CD14-positive monocyte (primary cell): ENCODE measurements around the gene LSM11. TPM values are rescaled to one million over a fixed set of nuclear protein-coding genes. Genes with fewer than 3 reads are reported as not detected.
"Not testable (repeated sequence)": the region's sequence is repeated elsewhere in the genome, so short reads cannot be mapped to it uniquely, and the experiment has no call there.

Experiments used
- DNase-seq, 3 donors: peaks; one replicate each; pipeline ENCODE4 v3.0.0-alpha.2; 2011 to 2022
- H2AFZ ChIP-seq: 2 replicates; pipeline ENCODE4 v1.6.0; 2012; ENCODE audit warnings: mild to moderate bottlenecking, low read depth, low read length, inconsistent platforms; ENCODE audit not compliant: insufficient read depth, poor library complexity, severe bottlenecking
- H3K27ac ChIP-seq, 2 donors: 1 replicate in 1 of 2; 2 replicates in 1 of 2; pipeline ENCODE4 v1.5.1; 2012 to 2013; ENCODE audit warnings: low read length in 2 of 2, control low read depth in 1 of 2, inconsistent platforms in 1 of 2, low read depth in 1 of 2, mild to moderate bottlenecking in 1 of 2
- H3K27me3 ChIP-seq, 2 donors: one replicate each; pipeline versions ENCODE4 v1.6.0 to v1.6.1; 2011 to 2013; ENCODE audit warnings: low read length in 2 of 2; ENCODE audit not compliant: control insufficient read depth in 2 of 2, insufficient read depth in 2 of 2
- H3K36me3 ChIP-seq, 2 donors: replicated peaks in 1 of 2; 1 replicate in 1 of 2; 2 replicates in 1 of 2; pipeline versions ENCODE4 v1.5.1 to v1.6.1; 2012 to 2013; ENCODE audit warnings: low read length in 2 of 2, control low read depth in 1 of 2, inconsistent platforms in 1 of 2, mild to moderate bottlenecking in 1 of 2; ENCODE audit not compliant: insufficient read depth in 2 of 2, control insufficient read depth in 1 of 2
- H3K4me1 ChIP-seq, 2 donors: 1 replicate in 1 of 2; 2 replicates in 1 of 2; pipeline versions ENCODE4 v1.5.1 to v1.6.1; 2012 to 2013; ENCODE audit warnings: low read length in 2 of 2, control low read depth in 1 of 2, inconsistent platforms in 1 of 2, mild to moderate bottlenecking in 1 of 2, moderate library complexity in 1 of 2; ENCODE audit not compliant: insufficient read depth in 2 of 2, control insufficient read depth in 1 of 2
- H3K4me2 ChIP-seq: replicated peaks from 2 replicates; pipeline ENCODE3; 2012; ENCODE audit warnings: low read length, moderate library complexity, mild to moderate bottlenecking; ENCODE audit not compliant: poor library complexity, severe bottlenecking; ENCODE audit errors: extremely low read depth
- H3K4me3 ChIP-seq, 3 experiments: fragments of 200-600 bp in 1 of 3; sonication (generic) in 1 of 3; replicated peaks in 1 of 3; 1 replicate in 2 of 3; 2 replicates in 1 of 3; pipeline ENCODE4 v1.5.1; 2011 to 2013; ENCODE audit warnings: low read length in 3 of 3, mild to moderate bottlenecking in 3 of 3, control low read depth in 2 of 3, low read depth in 2 of 3, inconsistent platforms in 1 of 3, moderate library complexity in 1 of 3
- H3K79me2 ChIP-seq: 2 replicates; pipeline ENCODE4 v1.6.0; 2012; ENCODE audit warnings: mild to moderate bottlenecking, control low read depth, inconsistent platforms, low read length, moderate library complexity; ENCODE audit not compliant: insufficient read depth
- H3K9ac ChIP-seq: 2 replicates; pipeline ENCODE4 v1.6.0; 2017; ENCODE audit warnings: low read length, mild to moderate bottlenecking; ENCODE audit not compliant: insufficient read depth, poor library complexity, severe bottlenecking
- H3K9me3 ChIP-seq, 2 donors: replicated peaks in 1 of 2; 1 replicate in 1 of 2; 2 replicates in 1 of 2; pipeline versions ENCODE4 v1.5.1 to v1.6.1; 2012 to 2013; ENCODE audit warnings: low read length in 2 of 2, control low read depth in 1 of 2; ENCODE audit not compliant: control insufficient read depth in 1 of 2, insufficient read depth in 1 of 2
- H4K20me1 ChIP-seq: 2 replicates; pipeline ENCODE4 v1.6.0; 2012; ENCODE audit warnings: mild to moderate bottlenecking, low read length, control low read depth, moderate library complexity; ENCODE audit not compliant: insufficient read depth
- H3K27ac Mint-ChIP-seq, 7 donors: one replicate each; pipeline ENCODE4 v1.8.0; 2020; ENCODE audit warnings: mild to moderate bottlenecking in 7 of 7, mixed read lengths in 7 of 7, moderate library complexity in 6 of 7, inconsistent platforms in 2 of 7
- H3K27me3 Mint-ChIP-seq, 3 donors: one replicate each; pipeline ENCODE4 v1.8.0; 2021 to 2022; ENCODE audit warnings: low read depth in 3 of 3, mild to moderate bottlenecking in 3 of 3, mixed read lengths in 3 of 3, moderate library complexity in 3 of 3, inconsistent platforms in 1 of 3
- H3K36me3 Mint-ChIP-seq, 2 donors: one replicate each; pipeline ENCODE4 v1.8.0; 2020; ENCODE audit warnings: mixed read lengths in 2 of 2, inconsistent platforms in 1 of 2, mild to moderate bottlenecking in 1 of 2
- H3K4me1 Mint-ChIP-seq: one replicate; pipeline ENCODE4 v1.8.0; 2020; ENCODE audit warnings: mild to moderate bottlenecking, mixed read lengths
- H3K4me3 Mint-ChIP-seq, 2 donors: one replicate each; pipeline ENCODE4 v1.8.0; 2020; ENCODE audit warnings: mild to moderate bottlenecking in 2 of 2, mixed read lengths in 2 of 2, moderate library complexity in 1 of 2
- H3K9me3 Mint-ChIP-seq, 7 donors: one replicate each; pipeline ENCODE4 v1.8.0; 2020 to 2022; ENCODE audit warnings: mixed read lengths in 7 of 7, mild to moderate bottlenecking in 6 of 7, moderate library complexity in 6 of 7, inconsistent platforms in 2 of 7
- CTCF ChIP-seq: fragments of 200-600 bp; IDR thresholded peaks from one replicate; pipeline ENCODE4 v1.8.0; 2022; ENCODE audit warnings: antibody characterized with exemption, mild to moderate bottlenecking
- WGBS: methylation state at CpG from one replicate; pipeline ENCODE4 v1.1.5; 2013; ENCODE audit warnings: missing lambda C conversion rate; ENCODE audit not compliant: insufficient coverage; 5-methylcytosine and 5-hydroxymethylcytosine counted together
- intact Hi-C, 2 donors: fragments of 100-400 bp; cut with micrococcal nuclease; formaldehyde crosslinking; loops; one replicate each; pipeline versions ENCODE4 v1.15.0 to v1.15.1; 2023
- polyA plus RNA-seq, 3 donors: library from polyadenylated mRNA; depleted of rRNA in 1 of 3; unstranded in 2 of 3; stranded (reverse) in 1 of 3; fragments of 300-500 nt in 2 of 3; fragments of >200 nt in 1 of 3; fragmentation: Illumina TruSeq in 2 of 3; gene quantifications; 1 replicate in 2 of 3; 2 replicates in 1 of 3; pipeline ENCODE4 v1.2.3, GENCODE V29; 2012 to 2021

Gene LSM11
- polyA plus RNA-seq, 3 donors = 0.28 to 1.3 (median 0.41) TPM

GRCh38 chr5:157698674-157699073 lies 44.8 kb upstream of the LSM11 start:
- H3K27ac Mint-ChIP-seq, H3K4me1 ChIP-seq, H3K27ac ChIP-seq, H3K27me3 ChIP-seq, H3K4me3 Mint-ChIP-seq, H3K4me1 Mint-ChIP-seq, H3K79me2 ChIP-seq, H4K20me1 ChIP-seq, H3K36me3 ChIP-seq, H3K4me2 ChIP-seq, H3K36me3 Mint-ChIP-seq, DNase-seq, H3K27me3 Mint-ChIP-seq, intact Hi-C loops, H3K4me3 ChIP-seq, H2AFZ ChIP-seq, H3K9ac ChIP-seq: not testable (repeated sequence)
- peaks cover 15 to 37% (median 28%) of the 10 kb centered on the region in 7 donors for H3K9me3 Mint-ChIP-seq
- no CpG with 5 or more reads among the region's 4 CpGs for WGBS
- peaks cover 17 to 25% of the 10 kb centered on the region in 2 donors for H3K9me3 ChIP-seq

DNA sequence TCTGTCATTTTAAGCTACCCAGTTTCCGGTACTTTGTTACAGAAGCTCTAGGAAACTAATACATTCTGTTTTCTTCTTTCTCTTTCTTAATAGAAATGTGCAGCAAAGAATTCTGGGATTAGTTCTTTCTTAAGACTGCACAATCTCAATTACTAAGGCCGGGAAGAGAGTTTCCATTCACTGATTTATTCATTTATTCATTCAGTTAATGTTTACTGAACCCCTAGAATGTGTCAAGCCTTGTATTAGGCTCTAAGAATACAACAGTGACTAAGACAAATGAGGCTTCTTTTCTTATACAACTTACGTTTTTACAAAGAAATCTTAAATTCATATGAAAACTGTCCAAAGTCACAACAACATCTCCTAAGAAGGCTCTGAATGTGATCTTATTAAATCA lies 39.8 kb upstream of the LSM11 start:
- Histone ChIP-seq H3K4me1 (no peaks in the 10 kb centered on the region), H2AFZ (no peak overlapping the region)
- WGBS = no CpG with 5 or more reads among the region's 3 CpGs

More for the DNA sequence above, 39.8 kb upstream of the LSM11 start:
- Histone ChIP-seq H3K79me2 (no peaks in the 10 kb centered on the region), H3K27me3 (no peaks in the 10 kb centered on the region), H3K36me3 (no peaks in the 10 kb centered on the region), H3K4me2 (no peak overlapping the region), H3K4me3 (no peak overlapping the region), H3K27ac (no peak overlapping the region), H3K9me3 (peaks cover 3 to 16% of the 10 kb centered on the region in 2 donors), H4K20me1 (no peaks in the 10 kb centered on the region), H3K9ac (no peak overlapping the region)
- Mint-ChIP-seq H3K9me3 (peaks cover 7 to 19% (median 17%) of the 10 kb centered on the region in 7 donors), H3K4me1 (no peaks in the 10 kb centered on the region), H3K27me3 (peaks cover 5 to 6% (median 5%) of the 10 kb centered on the region in 3 donors), H3K27ac (no peak overlapping the region), H3K36me3 (no peaks in the 10 kb centered on the region), H3K4me3 (no peak overlapping the region)
- no peak for TF ChIP-seq CTCF
- no peak for DNase-seq
- intact Hi-C loops = no loop called here
